GM19397 (cell line): ENCODE measurements around the gene MGMT.

Experiments
- ATAC-seq: cut with Tn5 transposase; IDR thresholded peaks from one replicate; pipeline ENCODE4 v1.9.1; 2021; ENCODE audit warnings: mild to moderate bottlenecking, moderate library complexity; ENCODE audit not compliant: unreplicated experiment

Gene MGMT

GRCh38 chr10:129615381-129615780, 148.3 kb downstream of the MGMT start:
- ATAC-seq: no peak

GRCh38 chr10:129615921-129616525, 149.0 kb downstream of the MGMT start:
- no peak for ATAC-seq

GRCh38 chr10:129617768-129618167, 150.7 kb downstream of the MGMT start:
- no peak for ATAC-seq

- no peak for ATAC-seq
Observed at GRCh38 chr10:129621062-129621461, 154.0 kb downstream of the MGMT start.

GRCh38 chr10:129621693-129622092, 154.7 kb downstream of the MGMT start:
- ATAC-seq: no peak

GRCh38 chr10:129622291-129622690, 155.2 kb downstream of the MGMT start:
- ATAC-seq: no peak

GRCh38 chr10:129622736-129623135, 155.7 kb downstream of the MGMT start:
- ATAC-seq: no peak

- no peak for ATAC-seq
Observed at GRCh38 chr10:129624526-129624925, 157.5 kb downstream of the MGMT start.

- ATAC-seq: no peak
Observed at GRCh38 chr10:129626309-129626708, 159.3 kb downstream of the MGMT start.

GRCh38 chr10:129626796-129627435, 159.9 kb downstream of the MGMT start:
- ATAC-seq: no peak

GRCh38 chr10:129627442-129627841, 160.4 kb downstream of the MGMT start:
- ATAC-seq: no peak

- no peak for ATAC-seq
Observed at GRCh38 chr10:129628823-129629222, 161.8 kb downstream of the MGMT start.

- no peak for ATAC-seq
Observed at GRCh38 chr10:129629911-129630310, 162.9 kb downstream of the MGMT start.

- no peak for ATAC-seq
Observed at GRCh38 chr10:129631006-129631405, 164.0 kb downstream of the MGMT start.

- no peak for ATAC-seq
Observed at GRCh38 chr10:129631870-129632623, 165.0 kb downstream of the MGMT start.

- ATAC-seq: no peak
Observed at GRCh38 chr10:129637010-129637409, 170.0 kb downstream of the MGMT start.

- ATAC-seq: no peak
Observed at GRCh38 chr10:129637846-129638245, 170.8 kb downstream of the MGMT start.

- ATAC-seq: no peak
Observed at GRCh38 chr10:129641351-129641750, 174.3 kb downstream of the MGMT start.

- no peak for ATAC-seq
Observed at GRCh38 chr10:129641982-129642381, 174.9 kb downstream of the MGMT start.

GRCh38 chr10:129642427-129642826, 175.4 kb downstream of the MGMT start:
- no peak for ATAC-seq

GRCh38 chr10:129643266-129643665, 176.2 kb downstream of the MGMT start:
- no peak for ATAC-seq

- ATAC-seq: no peak
Observed at GRCh38 chr10:129645487-129645886, 178.4 kb downstream of the MGMT start.
